Measurements from ENCODE around the gene SRPK3. TPM values are rescaled to one million over a fixed set of nuclear protein-coding genes. Genes with fewer than 3 reads are reported as not detected.

SRPK3 gene
- total and polyA plus RNA-seq, 11 donors = 8.8 to 49.7 (median 38.9) TPM

- 0 to 39% (median 16%) methylated on average over 48 to 92 of the region's 92 CpGs for WGBS, 4 donors
- Histone ChIP-seq H3K4me1 (peaks cover 0 to 37% (median 20%) of the 10 kb centered on the region in 12 donors), H3K27ac (peak within 1 kb of the TSS; percentile 86 to 99 (median 96)), H3K27me3 (peaks cover 0 to 4% (median 0%) of the 10 kb centered on the region in 9 donors), H3K36me3 (peaks cover 0 to 31% (median 17%) of the 10 kb centered on the region in 9 donors), H3K9me3 (peaks cover 0 to 36% (median 0%) of the 10 kb centered on the region in 12 donors), H3K4me3 (peak within 1 kb of the TSS; percentile 46 to 91 (median 74))
- intact Hi-C loops (cut with DNase I) = loop anchor here in 3 of 10 donors (5.0 to 10.0 kb wide), 2 partner anchors 131 to 133 kb away; partner anchors contain the start of gene ARHGAP4 (in 3 of the 3)
- peak; percentile 94 to 97 (median 96) for ATAC-seq
- TF ChIP-seq POLR2A (IDR thresholded peaks at IDR 0.05) (peak in 1 of 2 donors; percentile 46), CTCF (IDR thresholded peaks at IDR 0.05) (peak in 8 of 12 donors; percentile 9 to 58 (median 33))
- DNase-seq = peak; percentile 92 to 96 (median 93)
Observed at GRCh38 chrX:153794018-153794896, 13.4 kb downstream of the SRPK3 start, which contains the start of the genes IDH3G and SSR4. TSS of gene IDH3G (minus strand) at chrX:153794375. CDS start at chrX:153794326, 49 bp downstream. TSS of gene SSR4 (plus strand) at chrX:153794668. CDS start at chrX:153794688, 20 bp downstream.

GRCh38 chrX:153794897-153795816 lies 14.3 kb downstream of the SRPK3 start:
- peak overlapping the region; percentile 46 to 91 (median 74) for H3K4me3 ChIP-seq
- no peak for TF ChIP-seq POLR2A (IDR thresholded peaks at IDR 0.05)
- TF ChIP-seq CTCF (IDR thresholded peaks at IDR 0.05) = no peak
- peaks cover 0 to 36% (median 0%) of the 10 kb centered on the region in 12 donors for H3K9me3 ChIP-seq
- intact Hi-C loops (cut with DNase I) = loop anchor here in 3 of 10 donors (5.0 to 10.0 kb wide), 2 partner anchors 130 to 132 kb away; partner anchors contain the start of gene ARHGAP4 (in 3 of the 3)
- peak overlapping the region in 11 of 12 donors; percentile 85 to 98 (median 96) for H3K27ac ChIP-seq
- ATAC-seq = peak in 2 of 4 donors; percentile 1
- peaks cover 0 to 4% (median 0%) of the 10 kb centered on the region in 9 donors for H3K27me3 ChIP-seq
- peaks cover 0 to 37% (median 20%) of the 10 kb centered on the region in 12 donors for H3K4me1 ChIP-seq
- peaks cover 0 to 25% (median 10%) of the 10 kb centered on the region in 9 donors for H3K36me3 ChIP-seq
- DNase-seq = no peak
- 5 to 45% (median 22%) methylated on average over 34 to 47 of the region's 47 CpGs for WGBS, 4 donors

- intact Hi-C loops (cut with DNase I) = loop anchor here in 2 of 10 donors (10.0 kb wide), 1 partner anchor 127 kb away; the partner anchor contains the start of gene ARHGAP4 (in 2 of the 2)
- Histone ChIP-seq H3K9me3 (peaks cover 0 to 36% (median 0%) of the 10 kb centered on the region in 12 donors), H3K4me1 (peaks cover 0 to 23% (median 15%) of the 10 kb centered on the region in 12 donors), H3K4me3 (no peak overlapping the region), H3K36me3 (peaks cover 0 to 25% (median 9%) of the 10 kb centered on the region in 9 donors), H3K27me3 (peaks cover 0 to 4% (median 0%) of the 10 kb centered on the region in 9 donors), H3K27ac (no peak overlapping the region)
- ATAC-seq (no peak), DNase-seq (peak in 1 of 5 donors; percentile 22)
- WGBS, 4 donors = 83 to 89% (median 86%) methylated on average over 13 to 15 of the region's 15 CpGs
- TF ChIP-seq POLR2A (IDR thresholded peaks at IDR 0.05) (no peak), CTCF (IDR thresholded peaks at IDR 0.05) (no peak)
Observed at GRCh38 chrX:153797415-153798015, 16.7 kb downstream of the SRPK3 start.
